GM12874 (cell line): Measurements from ENCODE around the gene BOLA3.

ENCODE experiments used
- TF ChIP-seq, protein P1 (sequence below): IDR thresholded peaks from 2 replicates; pipeline ENCODE4 v1.5.1; 2011; ENCODE audit warnings: low read depth, mild to moderate bottlenecking, control low read depth, low read length, moderate library complexity; ENCODE audit not compliant: insufficient read depth

The BOLA3 gene

DNA sequence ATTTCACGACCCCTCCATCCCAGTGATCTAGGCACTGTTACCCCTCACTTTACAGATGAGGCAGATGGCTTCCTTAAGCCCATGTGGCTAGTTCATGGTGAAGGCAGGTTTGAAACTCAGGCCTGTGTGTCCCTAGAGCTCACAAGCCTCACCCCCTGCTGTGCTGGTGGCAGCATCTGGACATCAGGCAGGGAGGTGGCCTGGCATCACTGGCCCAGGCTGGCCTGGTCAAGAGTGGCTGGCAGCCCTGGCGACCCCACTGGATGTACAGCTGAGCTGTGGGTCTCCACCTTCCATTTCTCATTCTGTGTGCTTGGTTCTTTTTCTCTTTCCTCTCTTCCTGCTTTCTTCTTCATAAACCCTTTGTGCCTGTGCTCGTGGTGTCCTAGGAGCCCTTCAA lies 56.3 kb downstream of the BOLA3 start:
- TF ChIP-seq, protein P1, sequence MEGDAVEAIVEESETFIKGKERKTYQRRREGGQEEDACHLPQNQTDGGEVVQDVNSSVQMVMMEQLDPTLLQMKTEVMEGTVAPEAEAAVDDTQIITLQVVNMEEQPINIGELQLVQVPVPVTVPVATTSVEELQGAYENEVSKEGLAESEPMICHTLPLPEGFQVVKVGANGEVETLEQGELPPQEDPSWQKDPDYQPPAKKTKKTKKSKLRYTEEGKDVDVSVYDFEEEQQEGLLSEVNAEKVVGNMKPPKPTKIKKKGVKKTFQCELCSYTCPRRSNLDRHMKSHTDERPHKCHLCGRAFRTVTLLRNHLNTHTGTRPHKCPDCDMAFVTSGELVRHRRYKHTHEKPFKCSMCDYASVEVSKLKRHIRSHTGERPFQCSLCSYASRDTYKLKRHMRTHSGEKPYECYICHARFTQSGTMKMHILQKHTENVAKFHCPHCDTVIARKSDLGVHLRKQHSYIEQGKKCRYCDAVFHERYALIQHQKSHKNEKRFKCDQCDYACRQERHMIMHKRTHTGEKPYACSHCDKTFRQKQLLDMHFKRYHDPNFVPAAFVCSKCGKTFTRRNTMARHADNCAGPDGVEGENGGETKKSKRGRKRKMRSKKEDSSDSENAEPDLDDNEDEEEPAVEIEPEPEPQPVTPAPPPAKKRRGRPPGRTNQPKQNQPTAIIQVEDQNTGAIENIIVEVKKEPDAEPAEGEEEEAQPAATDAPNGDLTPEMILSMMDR: no peak

DNA sequence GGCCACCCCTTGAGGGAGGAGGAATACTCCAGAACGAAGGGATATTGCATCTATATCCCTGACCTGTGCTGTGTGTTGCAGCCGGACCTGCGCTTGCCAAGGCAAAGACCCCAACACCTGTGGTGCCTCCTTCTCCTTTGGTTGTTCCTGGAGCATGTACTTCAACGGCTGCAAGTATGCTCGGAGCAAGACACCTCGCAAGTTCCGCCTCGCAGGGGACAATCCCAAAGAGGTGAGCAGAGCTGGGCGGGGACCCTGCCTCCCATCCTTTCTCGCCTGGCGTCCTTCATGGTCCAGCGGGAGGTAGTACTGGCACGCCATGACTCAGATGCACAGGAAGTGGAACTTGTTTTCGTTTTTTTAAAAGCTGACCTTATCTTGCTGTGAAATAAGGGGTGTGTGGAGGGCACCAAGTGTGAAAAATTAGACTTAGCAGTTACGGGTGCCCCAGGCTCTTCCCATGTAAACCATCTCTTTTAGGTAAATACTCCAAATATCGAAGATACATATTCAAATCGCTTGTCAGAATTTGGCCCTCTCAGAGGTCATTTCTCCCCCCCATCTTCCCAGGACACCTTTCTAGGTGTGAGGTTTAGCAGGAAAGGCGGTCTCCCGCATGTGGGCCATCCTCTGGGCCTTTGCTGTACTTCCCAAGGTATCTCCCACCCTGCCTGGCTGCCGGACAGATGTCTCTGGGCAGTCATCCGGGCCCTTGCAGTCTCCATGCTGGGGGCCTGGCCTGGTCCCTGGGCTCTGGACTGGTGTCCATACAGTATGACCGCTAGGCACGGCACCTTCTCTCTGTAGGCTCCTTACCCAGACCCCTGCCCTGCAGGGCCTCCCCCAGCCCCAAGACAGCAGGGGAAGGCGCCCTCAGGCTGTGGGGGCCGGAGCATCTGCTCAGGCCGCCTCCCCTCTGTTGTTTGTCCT lies 57.6 kb downstream of the BOLA3 start:
- TF ChIP-seq, protein P1: no peak

DNA sequence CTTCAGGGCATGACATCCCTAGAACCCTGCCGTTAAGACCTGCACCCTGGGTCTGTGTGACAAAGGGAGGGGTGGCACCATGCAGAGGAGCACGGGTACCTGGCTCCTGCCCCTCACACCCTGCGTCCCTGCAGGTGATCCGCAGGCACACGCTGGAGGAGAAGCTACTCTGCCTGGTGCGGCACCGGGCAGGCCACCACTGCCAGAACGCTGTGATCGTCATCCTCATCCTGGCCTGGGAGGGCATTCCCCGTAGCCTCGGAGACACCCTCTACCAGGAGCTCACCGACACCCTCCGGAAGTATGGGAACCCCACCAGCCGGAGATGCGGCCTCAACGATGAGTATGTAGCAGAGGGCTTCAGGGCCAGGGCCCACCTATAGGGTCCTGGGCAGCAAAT lies 60.0 kb downstream of the BOLA3 start:
- TF ChIP-seq, protein P1: no peak

DNA sequence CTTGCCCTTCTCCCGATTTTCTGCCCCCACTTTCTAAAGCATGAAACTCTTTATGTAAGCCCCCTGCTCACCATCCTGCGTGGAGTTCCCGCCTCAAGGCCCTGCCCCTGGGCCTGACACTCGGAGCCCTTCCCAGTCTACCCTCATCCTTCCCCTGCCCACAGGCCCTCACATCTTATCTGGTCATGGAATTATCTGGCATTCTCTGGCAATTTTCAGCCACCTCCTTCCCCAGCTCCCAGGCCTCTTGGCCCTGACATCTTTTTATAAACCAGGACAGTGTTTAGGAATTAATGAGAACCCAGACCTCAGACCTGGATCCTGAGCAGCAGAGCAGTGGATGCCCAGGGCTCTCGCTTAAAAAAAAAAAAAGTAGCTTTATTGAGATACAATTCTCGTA lies 61.7 kb downstream of the BOLA3 start:
- TF ChIP-seq, protein P1: no peak
